Kidney epithelial cell (primary cell): Measurements from ENCODE around the gene NR0B2. TPM values are rescaled to one million over a fixed set of nuclear protein-coding genes. Genes with fewer than 3 reads are reported as not detected.

ENCODE experiments used
- DNase-seq: peaks from one replicate; pipeline ENCODE4 v3.0.0-alpha.2; 2010; ENCODE audit warnings: low read depth
- H3K27me3 ChIP-seq: 2 replicates; pipeline ENCODE4 v1.6.0; 2011; ENCODE audit warnings: low read length; ENCODE audit not compliant: control insufficient read depth, insufficient read depth
- H3K36me3 ChIP-seq: 2 replicates; pipeline ENCODE4 v1.5.1; 2011; ENCODE audit warnings: low read length; ENCODE audit not compliant: control insufficient read depth, insufficient read depth
- H3K4me3 ChIP-seq: 2 replicates; pipeline ENCODE4 v1.5.1; 2011; ENCODE audit warnings: low read depth, mild to moderate bottlenecking, control low read depth, low read length
- total RNA-seq: library from RNA; depleted of rRNA; stranded (reverse); fragments of >200 nt; gene quantifications from 2 replicates; pipeline ENCODE4 v1.2.3, GENCODE V29; 2015
- TF ChIP-seq, protein P1 (sequence below): IDR thresholded peaks from 2 replicates; pipeline ENCODE4 v1.5.1; 2011; ENCODE audit warnings: mild to moderate bottlenecking, moderate library complexity, low read length, control low read depth, inconsistent platforms; ENCODE audit not compliant: insufficient read depth, poor library complexity, severe bottlenecking

Gene NR0B2
- total RNA-seq, 1 donor from 2014 or later, result not detected

DNA sequence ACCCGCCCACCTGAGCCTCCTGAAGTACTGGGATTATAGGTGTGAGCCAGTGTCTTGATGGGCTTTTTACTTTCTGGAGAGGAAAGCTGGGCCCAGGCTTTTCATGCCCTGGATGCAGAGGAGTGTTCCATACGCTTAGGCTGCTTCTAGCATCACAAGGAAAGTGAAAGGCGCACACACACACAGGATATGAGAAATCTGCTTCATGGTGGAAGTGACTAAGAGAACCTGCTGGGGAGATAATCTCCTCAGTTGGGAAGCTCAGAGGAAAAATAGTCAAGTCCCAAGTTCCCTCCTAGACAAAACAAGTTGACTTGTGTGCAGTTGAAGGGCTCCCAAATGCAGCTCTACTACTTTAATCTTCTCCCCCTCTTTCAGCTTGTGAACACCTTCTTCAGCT lies 9.9 kb upstream of the NR0B2 start:
- Histone ChIP-seq H3K36me3 (no peaks in the 10 kb centered on the region), H3K27me3 (no peaks in the 10 kb centered on the region), H3K4me3 (no peak overlapping the region)
- TF ChIP-seq, protein P1, sequence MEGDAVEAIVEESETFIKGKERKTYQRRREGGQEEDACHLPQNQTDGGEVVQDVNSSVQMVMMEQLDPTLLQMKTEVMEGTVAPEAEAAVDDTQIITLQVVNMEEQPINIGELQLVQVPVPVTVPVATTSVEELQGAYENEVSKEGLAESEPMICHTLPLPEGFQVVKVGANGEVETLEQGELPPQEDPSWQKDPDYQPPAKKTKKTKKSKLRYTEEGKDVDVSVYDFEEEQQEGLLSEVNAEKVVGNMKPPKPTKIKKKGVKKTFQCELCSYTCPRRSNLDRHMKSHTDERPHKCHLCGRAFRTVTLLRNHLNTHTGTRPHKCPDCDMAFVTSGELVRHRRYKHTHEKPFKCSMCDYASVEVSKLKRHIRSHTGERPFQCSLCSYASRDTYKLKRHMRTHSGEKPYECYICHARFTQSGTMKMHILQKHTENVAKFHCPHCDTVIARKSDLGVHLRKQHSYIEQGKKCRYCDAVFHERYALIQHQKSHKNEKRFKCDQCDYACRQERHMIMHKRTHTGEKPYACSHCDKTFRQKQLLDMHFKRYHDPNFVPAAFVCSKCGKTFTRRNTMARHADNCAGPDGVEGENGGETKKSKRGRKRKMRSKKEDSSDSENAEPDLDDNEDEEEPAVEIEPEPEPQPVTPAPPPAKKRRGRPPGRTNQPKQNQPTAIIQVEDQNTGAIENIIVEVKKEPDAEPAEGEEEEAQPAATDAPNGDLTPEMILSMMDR, result no peak
- DNase-seq, result no peak

DNA sequence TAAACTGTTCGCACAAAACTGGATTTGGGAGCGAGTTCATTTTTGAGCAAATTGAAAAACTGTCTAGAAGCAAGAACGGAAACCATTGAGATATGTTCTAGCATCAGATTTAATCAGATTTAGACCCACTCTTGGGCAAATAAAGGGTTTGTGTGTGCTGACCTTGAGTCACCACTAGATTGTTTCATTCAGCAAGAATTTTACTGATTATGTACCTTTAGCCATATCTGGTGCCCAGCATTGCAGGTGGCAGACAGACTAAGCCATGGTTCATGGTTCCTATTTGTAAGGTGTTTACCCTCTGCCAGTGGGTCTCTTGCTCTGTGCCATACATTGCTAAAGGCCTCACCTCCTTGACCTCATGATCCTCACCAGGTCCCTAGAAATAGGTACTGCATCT lies 9.1 kb upstream of the NR0B2 start:
- H3K4me3 ChIP-seq, result no peak overlapping the region
- TF ChIP-seq, protein P1, result no peak

DNA sequence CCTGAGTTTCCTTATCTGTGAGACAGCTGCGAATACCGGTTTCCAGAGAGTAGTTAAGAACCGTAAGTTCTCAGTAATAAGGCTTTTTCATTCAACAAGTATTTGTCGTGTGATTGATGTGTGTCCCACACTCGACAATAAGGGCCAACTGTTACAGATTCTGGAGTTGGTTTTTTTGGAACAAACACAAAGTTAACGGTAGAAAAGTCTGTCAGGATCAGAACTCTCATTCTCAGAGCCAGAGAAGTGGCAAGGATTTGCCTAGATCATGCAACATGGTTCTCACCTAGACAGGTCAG lies 8.6 kb upstream of the NR0B2 start:
- TF ChIP-seq, protein P1, result no peak
- H3K4me3 ChIP-seq, result peak overlapping the region; percentile 93
- no peak for DNase-seq
- no peaks in the 10 kb centered on the region for H3K36me3 ChIP-seq
- no peaks in the 10 kb centered on the region for H3K27me3 ChIP-seq

More for the DNA sequence above, 9.1 kb upstream of the NR0B2 start:
- no peak for DNase-seq
- Histone ChIP-seq H3K27me3 (no peaks in the 10 kb centered on the region), H3K36me3 (no peaks in the 10 kb centered on the region)

DNA sequence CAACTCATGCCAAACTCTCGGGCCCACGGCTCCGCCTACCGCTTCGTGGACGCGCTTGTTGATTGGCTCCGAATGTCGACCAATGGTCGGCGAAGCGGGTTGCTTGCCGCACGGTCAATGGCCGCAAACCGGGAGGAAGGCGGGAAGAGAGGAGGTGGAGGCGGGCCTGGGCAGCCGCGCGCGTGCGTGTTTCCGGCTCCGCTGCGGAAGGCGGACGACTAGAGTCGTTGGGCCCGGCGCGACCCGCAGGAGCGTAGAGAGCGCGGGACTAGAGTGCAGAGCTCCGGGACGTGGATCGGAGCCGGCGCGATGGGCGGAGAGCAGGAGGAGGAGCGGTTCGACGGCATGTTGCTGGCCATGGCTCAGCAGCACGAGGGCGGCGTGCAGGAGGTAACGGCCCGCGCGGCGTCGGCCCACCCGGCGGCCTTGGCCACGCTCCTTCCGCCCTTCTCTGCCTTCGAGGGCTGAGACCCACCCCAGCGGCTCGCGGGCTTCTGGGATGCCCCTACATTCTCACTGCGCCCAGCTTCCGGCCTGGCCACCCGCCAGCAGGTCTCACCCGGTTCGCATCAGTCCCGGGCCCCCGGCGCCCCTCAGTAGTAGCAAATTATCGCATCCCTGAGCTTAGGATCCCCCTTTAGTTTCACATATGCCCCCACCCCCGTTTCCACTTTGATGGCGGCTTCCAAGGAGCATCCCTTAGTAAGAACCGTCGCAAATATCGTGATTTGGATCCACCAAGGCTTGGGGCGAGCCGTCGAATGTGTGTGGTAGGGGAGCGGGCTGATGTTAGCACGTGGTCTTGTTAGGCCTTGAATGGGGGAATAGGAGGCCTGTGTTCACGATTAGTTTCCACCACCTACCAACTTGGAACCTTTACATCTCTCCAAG lies 8.0 kb upstream of the NR0B2 start, which contains the start of gene NUDC:
Gene NUDC, plus strand, starts transcription at position 204 of the 891 bp plus-strand sequence. Its CDS starts 106 bp downstream, at position 310.
- Histone ChIP-seq H3K4me3 (peak within 1 kb of the TSS; percentile 93), H3K36me3 (no peaks in the 10 kb centered on the region), H3K27me3 (no peaks in the 10 kb centered on the region)
- peak; percentile 93 for DNase-seq
- TF ChIP-seq, protein P1, result no peak

- H3K27me3 ChIP-seq, result no peaks in the 10 kb centered on the region
- peak overlapping the region; percentile 13 for H3K4me3 ChIP-seq
- no peaks in the 10 kb centered on the region for H3K36me3 ChIP-seq
- TF ChIP-seq, protein P1, result no peak
- DNase-seq, result no peak
Measured at GRCh38 chr1:26921126-26921539, 7.4 kb upstream of the NR0B2 start.

DNA sequence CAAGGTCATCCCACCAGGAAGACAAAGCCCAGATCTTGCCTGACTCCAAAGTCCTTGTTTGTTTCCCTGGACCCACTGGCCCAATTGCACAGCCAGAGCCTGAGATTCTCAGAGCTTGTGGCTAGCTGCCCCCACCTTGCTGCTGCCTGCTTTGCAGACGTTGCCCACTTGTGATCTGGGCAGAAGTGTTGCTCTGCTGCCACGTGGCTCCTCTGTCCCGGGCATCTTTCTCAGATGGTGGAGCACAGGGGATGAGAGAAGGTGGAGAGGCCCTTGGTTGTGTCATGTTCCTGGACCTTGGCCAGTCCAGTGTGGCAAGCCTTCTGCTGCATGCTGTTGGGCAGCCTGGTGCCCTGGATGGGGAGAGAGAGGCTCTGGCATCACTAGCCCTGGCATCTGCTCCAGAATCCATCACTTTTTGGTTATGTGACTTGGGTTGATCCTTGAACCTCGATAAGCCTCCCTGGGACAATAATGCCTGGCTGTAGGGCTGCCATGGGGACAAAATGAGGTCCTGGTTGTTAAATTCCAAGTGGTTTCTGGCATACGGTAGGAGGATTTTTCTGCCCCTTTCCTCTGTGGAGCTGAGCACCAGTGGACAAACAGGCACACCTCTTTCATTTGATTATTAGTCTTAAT lies 1.5 kb upstream of the NR0B2 start:
- H3K4me3 ChIP-seq, result no peak overlapping the region
- DNase-seq, result no peak
- H3K36me3 ChIP-seq, result no peaks in the 10 kb centered on the region
- no peaks in the 10 kb centered on the region for H3K27me3 ChIP-seq
- TF ChIP-seq, protein P1, result no peak
